ENCODE data around the gene ZDHHC14.
"Not testable (repeated sequence)": the region's sequence is repeated elsewhere in the genome, so short reads cannot be mapped to it uniquely, and the experiment has no call there.

Gene ZDHHC14

GRCh38 chr6:157568702-157569101 lies 187.7 kb downstream of the ZDHHC14 start:
- no peak for FAIRE-seq

GRCh38 chr6:157569543-157569942 lies 188.6 kb downstream of the ZDHHC14 start:
- DNase-seq (ENCODE audit: low spot score) (no peak), FAIRE-seq (no peak)

More at GRCh38 chr6:157568702-157569101, 187.7 kb downstream of the ZDHHC14 start:
- DNase-seq (ENCODE audit: low spot score) = no peak

GRCh38 chr6:157570104-157570503 lies 189.1 kb downstream of the ZDHHC14 start:
- no peak for FAIRE-seq
- DNase-seq (ENCODE audit: low spot score) = no peak

GRCh38 chr6:157570752-157571151 lies 189.8 kb downstream of the ZDHHC14 start:
- no peak for DNase-seq (ENCODE audit: low spot score)
- no peak for FAIRE-seq

GRCh38 chr6:157571269-157571668 lies 190.3 kb downstream of the ZDHHC14 start:
- DNase-seq (ENCODE audit: low spot score) = no peak

GRCh38 chr6:157571950-157572349 lies 191.0 kb downstream of the ZDHHC14 start:
- FAIRE-seq = no peak

More at GRCh38 chr6:157571269-157571668, 190.3 kb downstream of the ZDHHC14 start:
- FAIRE-seq = no peak

GRCh38 chr6:157574851-157575424 lies 193.9 kb downstream of the ZDHHC14 start:
- no peak for FAIRE-seq
- DNase-seq (ENCODE audit: low spot score) = no peak

More at GRCh38 chr6:157571950-157572349, 191.0 kb downstream of the ZDHHC14 start:
- DNase-seq (ENCODE audit: low spot score) = no peak

GRCh38 chr6:157575436-157576145 lies 194.6 kb downstream of the ZDHHC14 start:
- FAIRE-seq (no peak), DNase-seq (ENCODE audit: low spot score) (no peak)

GRCh38 chr6:157576991-157577390 lies 196.0 kb downstream of the ZDHHC14 start:
- not testable (repeated sequence) for FAIRE-seq

GRCh38 chr6:157578527-157578926 lies 197.5 kb downstream of the ZDHHC14 start:
- not testable (repeated sequence) for DNase-seq (ENCODE audit: low spot score); FAIRE-seq

More at GRCh38 chr6:157576991-157577390, 196.0 kb downstream of the ZDHHC14 start:
- DNase-seq (ENCODE audit: low spot score) = not testable (repeated sequence)

- DNase-seq (ENCODE audit: low spot score) = no peak
- no peak for FAIRE-seq
Measured at GRCh38 chr6:157579467-157580031, 198.6 kb downstream of the ZDHHC14 start.

GRCh38 chr6:157584036-157584435 lies 203.0 kb downstream of the ZDHHC14 start:
- FAIRE-seq (no peak), DNase-seq (ENCODE audit: low spot score) (no peak)

- FAIRE-seq (no peak), DNase-seq (ENCODE audit: low spot score) (no peak)
Measured at GRCh38 chr6:157585274-157586087, 204.5 kb downstream of the ZDHHC14 start.

- DNase-seq (ENCODE audit: low spot score) (no peak), FAIRE-seq (no peak)
Measured at GRCh38 chr6:157586088-157586414, 205.1 kb downstream of the ZDHHC14 start.

GRCh38 chr6:157586476-157587126 lies 205.6 kb downstream of the ZDHHC14 start:
- FAIRE-seq = no peak
- no peak for DNase-seq (ENCODE audit: low spot score)

- FAIRE-seq = no peak
Measured at GRCh38 chr6:157587127-157587926, 206.3 kb downstream of the ZDHHC14 start.

GRCh38 chr6:157590654-157591053 lies 209.7 kb downstream of the ZDHHC14 start:
- FAIRE-seq; DNase-seq (ENCODE audit: low spot score): not testable (repeated sequence)

More at GRCh38 chr6:157587127-157587926, 206.3 kb downstream of the ZDHHC14 start:
- no peak for DNase-seq (ENCODE audit: low spot score)

- DNase-seq (ENCODE audit: low spot score) (no peak), FAIRE-seq (no peak)
Measured at GRCh38 chr6:157592541-157592940, 211.6 kb downstream of the ZDHHC14 start.

- no peak for DNase-seq (ENCODE audit: low spot score)
- no peak for FAIRE-seq
Measured at GRCh38 chr6:157592980-157593379, 212.0 kb downstream of the ZDHHC14 start.

- no peak for FAIRE-seq
- no peak for DNase-seq (ENCODE audit: low spot score)
Measured at GRCh38 chr6:157593596-157593995, 212.6 kb downstream of the ZDHHC14 start.

All from RCC 7860 (cell line).